CD8-positive, alpha-beta memory T cell (primary cell): ENCODE results near the gene HCAR3. TPM values are rescaled to one million over a fixed set of nuclear protein-coding genes. Genes with fewer than 3 reads are reported as not detected.

Experiments
- CTCF ChIA-PET: fragments of 350-600 bp; sonication (Branson Sonifier 250); formaldehyde crosslinking; loops from one replicate; lab custom pipeline; 2021; ENCODE audit warnings: antibody characterized with exemption; lab: Charles Lee
- POLR2A ChIA-PET: fragments of 350-600 bp; sonication (Branson Sonifier 250); formaldehyde crosslinking; loops from one replicate; lab custom pipeline; 2021; ENCODE audit warnings: antibody characterized with exemption; lab: Charles Lee
- DNase-seq, 5 donors: peaks; one replicate each; pipeline versions ENCODE4 v3.0.0 to v3.0.0-alpha.2; 2020 to 2022; ENCODE audit warnings: mixed read lengths in 1 of 5
- H3K27ac ChIP-seq: one replicate; pipeline ENCODE4 v1.7.0; 2013; ENCODE audit warnings: low read depth, mild to moderate bottlenecking, low read length, moderate library complexity
- H3K27me3 ChIP-seq: 2 replicates; pipeline ENCODE4 v1.7.0; 2013; ENCODE audit warnings: low read length, mild to moderate bottlenecking; ENCODE audit not compliant: insufficient read depth, poor library complexity, severe bottlenecking
- H3K36me3 ChIP-seq: 2 replicates; pipeline ENCODE4 v1.7.0; 2013; ENCODE audit warnings: mild to moderate bottlenecking, low read length, moderate library complexity; ENCODE audit not compliant: insufficient read depth
- H3K4me1 ChIP-seq: 2 replicates; pipeline ENCODE4 v1.7.0; 2013; ENCODE audit warnings: mild to moderate bottlenecking, low read length, moderate library complexity; ENCODE audit not compliant: insufficient read depth
- H3K4me3 ChIP-seq: 2 replicates; pipeline ENCODE4 v1.7.0; 2013; ENCODE audit warnings: mild to moderate bottlenecking, low read length
- H3K9me3 ChIP-seq: 2 replicates; pipeline ENCODE4 v1.7.0; 2013; ENCODE audit warnings: mild to moderate bottlenecking, low read length
- H3K27ac Mint-ChIP-seq, 8 donors: one replicate each; pipeline ENCODE4 v1.8.0; 2020 to 2021; ENCODE audit warnings: mixed read lengths in 8 of 8, mild to moderate bottlenecking in 6 of 8, inconsistent platforms in 3 of 8, moderate library complexity in 3 of 8
- H3K27me3 Mint-ChIP-seq, 2 donors: one replicate each; pipeline ENCODE4 v1.8.0; 2020 to 2021; ENCODE audit warnings: mixed read lengths in 2 of 2, mild to moderate bottlenecking in 1 of 2, moderate library complexity in 1 of 2
- H3K36me3 Mint-ChIP-seq, 3 donors: one replicate each; pipeline ENCODE4 v1.8.0; 2020 to 2021; ENCODE audit warnings: mixed read lengths in 3 of 3, inconsistent platforms in 1 of 3, mild to moderate bottlenecking in 1 of 3
- H3K4me1 Mint-ChIP-seq, 3 donors: one replicate each; pipeline ENCODE4 v1.8.0; 2020 to 2021; ENCODE audit warnings: mixed read lengths in 3 of 3, inconsistent platforms in 1 of 3, mild to moderate bottlenecking in 1 of 3
- H3K4me3 Mint-ChIP-seq, 7 donors: one replicate each; pipeline ENCODE4 v1.8.0; 2020 to 2021; ENCODE audit warnings: mixed read lengths in 7 of 7, mild to moderate bottlenecking in 6 of 7, moderate library complexity in 4 of 7, inconsistent platforms in 2 of 7
- H3K9me3 Mint-ChIP-seq, 5 donors: one replicate each; pipeline ENCODE4 v1.8.0; 2020 to 2022; ENCODE audit warnings: mixed read lengths in 5 of 5, mild to moderate bottlenecking in 3 of 5, moderate library complexity in 2 of 5, inconsistent platforms in 1 of 5
- polyA plus RNA-seq: library from polyadenylated mRNA; unstranded; fragments of 300-500 nt; fragmentation: Illumina TruSeq; gene quantifications from one replicate; pipeline ENCODE4 v1.2.3, GENCODE V29; 2021
- total RNA-seq, 2 experiments: library from RNA; stranded (reverse); gene quantifications; one replicate each; pipeline ENCODE4 v1.2.3, GENCODE V29; 2021

HCAR3 gene
- total and polyA plus RNA-seq, 3 experiments from 2014 or later = not detected

- Mint-ChIP-seq H3K27me3 (no peaks in the 10 kb centered on the region), H3K36me3 (no peaks in the 10 kb centered on the region), H3K4me1 (peaks cover 6 to 11% (median 7%) of the 10 kb centered on the region in 3 donors), H3K9me3 (no peaks in the 10 kb centered on the region), H3K4me3 (no peak overlapping the region), H3K27ac (no peak overlapping the region)
- no peak for DNase-seq
- H3K27me3 ChIP-seq = no peaks in the 10 kb centered on the region
- ChIA-PET POLR2A (no interaction called here), CTCF (no interaction called here)
- H3K27ac ChIP-seq = no peak overlapping the region
- H3K36me3 ChIP-seq = no peaks in the 10 kb centered on the region
- peaks cover 5% of the 10 kb centered on the region for H3K4me1 ChIP-seq
- H3K9me3 ChIP-seq = no peaks in the 10 kb centered on the region
- no peak overlapping the region for H3K4me3 ChIP-seq
Measured at GRCh38 chr12:122747224-122748135, 30.9 kb upstream of the HCAR3 start.

- POLR2A ChIA-PET = no interaction called here
Measured at GRCh38 chr12:122743895-122744525, 27.4 kb upstream of the HCAR3 start.

GRCh38 chr12:122740351-122740750 lies 23.7 kb upstream of the HCAR3 start:
- Mint-ChIP-seq H3K27me3 (peaks cover 0 to 1% of the 10 kb centered on the region in 2 donors), H3K9me3 (no peaks in the 10 kb centered on the region), H3K27ac (no peak overlapping the region), H3K4me1 (no peaks in the 10 kb centered on the region), H3K4me3 (no peak overlapping the region), H3K36me3 (no peaks in the 10 kb centered on the region)
- H3K27ac ChIP-seq = no peak overlapping the region
- no peaks in the 10 kb centered on the region for H3K36me3 ChIP-seq
- no peaks in the 10 kb centered on the region for H3K27me3 ChIP-seq
- POLR2A ChIA-PET = interaction anchor here (0.7 kb wide), 1 partner anchor 291 kb away, joined by 3 read pairs; no protein-coding TSS in a partner anchor
- no peak for DNase-seq
- CTCF ChIA-PET = no interaction called here
- H3K4me3 ChIP-seq = no peak overlapping the region
- H3K9me3 ChIP-seq = no peaks in the 10 kb centered on the region
- H3K4me1 ChIP-seq = no peaks in the 10 kb centered on the region

More at GRCh38 chr12:122743895-122744525, 27.4 kb upstream of the HCAR3 start:
- no peaks in the 10 kb centered on the region for H3K36me3 ChIP-seq
- Mint-ChIP-seq H3K27ac (no peak overlapping the region), H3K4me1 (no peaks in the 10 kb centered on the region), H3K9me3 (no peaks in the 10 kb centered on the region), H3K4me3 (no peak overlapping the region), H3K27me3 (peaks cover 0 to 1% of the 10 kb centered on the region in 2 donors), H3K36me3 (no peaks in the 10 kb centered on the region)
- no peak overlapping the region for H3K27ac ChIP-seq
- no peaks in the 10 kb centered on the region for H3K27me3 ChIP-seq
- DNase-seq = no peak
- CTCF ChIA-PET = no interaction called here
- no peak overlapping the region for H3K4me3 ChIP-seq
- H3K4me1 ChIP-seq = no peaks in the 10 kb centered on the region
- H3K9me3 ChIP-seq = no peaks in the 10 kb centered on the region

GRCh38 chr12:122738571-122738970 lies 22.0 kb upstream of the HCAR3 start:
- Mint-ChIP-seq H3K36me3 (no peaks in the 10 kb centered on the region), H3K9me3 (no peaks in the 10 kb centered on the region), H3K27me3 (peaks cover 2 to 3% of the 10 kb centered on the region in 2 donors), H3K4me3 (no peak overlapping the region), H3K27ac (no peak overlapping the region), H3K4me1 (peaks cover 0 to 1% (median 0%) of the 10 kb centered on the region in 3 donors)
- H3K27me3 ChIP-seq = no peaks in the 10 kb centered on the region
- H3K4me3 ChIP-seq = no peak overlapping the region
- no peaks in the 10 kb centered on the region for H3K4me1 ChIP-seq
- DNase-seq = no peak
- no peak overlapping the region for H3K27ac ChIP-seq
- H3K36me3 ChIP-seq = no peaks in the 10 kb centered on the region
- ChIA-PET CTCF (no interaction called here), POLR2A (no interaction called here)
- no peaks in the 10 kb centered on the region for H3K9me3 ChIP-seq

- Histone ChIP-seq H3K27ac (no peak overlapping the region), H3K36me3 (no peaks in the 10 kb centered on the region), H3K9me3 (no peaks in the 10 kb centered on the region), H3K27me3 (no peaks in the 10 kb centered on the region), H3K4me1 (peaks cover 9% of the 10 kb centered on the region), H3K4me3 (no peak overlapping the region)
- ChIA-PET CTCF (no interaction called here), POLR2A (no interaction called here)
- Mint-ChIP-seq H3K27me3 (peaks cover 17 to 34% of the 10 kb centered on the region in 2 donors), H3K36me3 (peaks cover 0 to 9% (median 0%) of the 10 kb centered on the region in 3 donors), H3K4me1 (peaks cover 2 to 8% (median 5%) of the 10 kb centered on the region in 3 donors), H3K9me3 (no peaks in the 10 kb centered on the region), H3K27ac (no peak overlapping the region), H3K4me3 (no peak overlapping the region)
- DNase-seq = no peak
Measured at GRCh38 chr12:122732611-122733010, 16.0 kb upstream of the HCAR3 start.

- peaks cover 9% of the 10 kb centered on the region for H3K4me1 ChIP-seq
- Mint-ChIP-seq H3K27me3 (peaks cover 17 to 34% of the 10 kb centered on the region in 2 donors), H3K4me3 (no peak overlapping the region), H3K36me3 (peaks cover 0 to 9% (median 0%) of the 10 kb centered on the region in 3 donors), H3K4me1 (peaks cover 2 to 8% (median 5%) of the 10 kb centered on the region in 3 donors), H3K9me3 (no peaks in the 10 kb centered on the region), H3K27ac (peak overlapping the region in 1 of 8 donors; percentile 3)
- ChIA-PET CTCF (no interaction called here), POLR2A (no interaction called here)
- no peaks in the 10 kb centered on the region for H3K9me3 ChIP-seq
- no peak overlapping the region for H3K27ac ChIP-seq
- no peaks in the 10 kb centered on the region for H3K27me3 ChIP-seq
- no peaks in the 10 kb centered on the region for H3K36me3 ChIP-seq
- no peak for DNase-seq
- H3K4me3 ChIP-seq = no peak overlapping the region
Measured at GRCh38 chr12:122732170-122732569, 15.6 kb upstream of the HCAR3 start.

GRCh38 chr12:122730215-122731014 lies 13.8 kb upstream of the HCAR3 start, which contains the start of gene HCAR1:
TSS of gene HCAR1 (minus strand) at chr12:122730844. CDS start at chr12:122730339, 505 bp downstream.
- no peak within 1 kb of the TSS for H3K4me3 Mint-ChIP-seq
- peaks cover 12% of the 10 kb centered on the region for H3K4me1 ChIP-seq
- no peak within 1 kb of the TSS for H3K27ac ChIP-seq
- no peak within 1 kb of the TSS for H3K4me3 ChIP-seq
- no peak for DNase-seq
- no peaks in the 10 kb centered on the region for H3K9me3 Mint-ChIP-seq
- peaks cover 2 to 16% (median 13%) of the 10 kb centered on the region in 3 donors for H3K4me1 Mint-ChIP-seq
- no peaks in the 10 kb centered on the region for H3K27me3 ChIP-seq
- ChIA-PET POLR2A (no interaction called here), CTCF (interaction anchor here (0.6 to 0.7 kb wide), 2 partner anchors 75 to 469 kb away, joined by 3 read pairs; no protein-coding TSS in a partner anchor)
- H3K36me3 Mint-ChIP-seq = peaks cover 0 to 9% (median 0%) of the 10 kb centered on the region in 3 donors
- H3K9me3 ChIP-seq = no peaks in the 10 kb centered on the region
- no peak within 1 kb of the TSS for H3K27ac Mint-ChIP-seq
- H3K27me3 Mint-ChIP-seq = peaks cover 17 to 34% of the 10 kb centered on the region in 2 donors
- no peaks in the 10 kb centered on the region for H3K36me3 ChIP-seq
